Lower leg skin (tissue), 4 donors: ENCODE data around the gene PPP1R17. TPM values are rescaled to one million over a fixed set of nuclear protein-coding genes. Genes with fewer than 3 reads are reported as not detected.

Source experiments
- DNase-seq, 2 donors: peaks; one replicate each; pipeline ENCODE4 v3.0.0-alpha.2; 2019; ENCODE audit warnings: low spot score in 2 of 2
- H3K4me3 ChIP-seq: fragments of 200-600 bp; sonication (generic); 2 replicates; pipeline ENCODE4 v1.5.1; 2017; ENCODE audit warnings: mild to moderate bottlenecking, low read depth; ENCODE audit not compliant: poor library complexity, severe bottlenecking
- POLR2A ChIP-seq, 2 donors: fragments of 450-650 bp; IDR thresholded peaks; one replicate each; pipeline ENCODE4 v1.6.1; 2016 to 2017; ENCODE audit warnings: antibody characterized with exemption in 2 of 2, mild to moderate bottlenecking in 1 of 2, moderate library complexity in 1 of 2
- WGBS, 2 donors: methylation state at CpG; one replicate each; pipeline ENCODE4 v1.1.5; 2018; 5-methylcytosine and 5-hydroxymethylcytosine counted together
- intact Hi-C: fragments of 100-400 bp; cut with DNase I; formaldehyde crosslinking; loops from one replicate; pipeline ENCODE4 v1.15.0; 2023; ENCODE audit warnings: low total_unique reads
- total RNA-seq, 4 donors: library from RNA; depleted of rRNA; stranded (reverse); fragments of >200 nt; gene quantifications; one replicate each; pipeline ENCODE4 v1.1.0, GENCODE V29; 2016
- TF ChIP-seq, protein P1 (sequence below), 3 donors: fragments of 450-650 bp; IDR thresholded peaks; one replicate each; pipeline ENCODE4 v1.5.1; 2016; ENCODE audit warnings: antibody characterized with exemption in 3 of 3, mild to moderate bottlenecking in 3 of 3, moderate library complexity in 2 of 3

The PPP1R17 gene
- total RNA-seq = not detected

DNA sequence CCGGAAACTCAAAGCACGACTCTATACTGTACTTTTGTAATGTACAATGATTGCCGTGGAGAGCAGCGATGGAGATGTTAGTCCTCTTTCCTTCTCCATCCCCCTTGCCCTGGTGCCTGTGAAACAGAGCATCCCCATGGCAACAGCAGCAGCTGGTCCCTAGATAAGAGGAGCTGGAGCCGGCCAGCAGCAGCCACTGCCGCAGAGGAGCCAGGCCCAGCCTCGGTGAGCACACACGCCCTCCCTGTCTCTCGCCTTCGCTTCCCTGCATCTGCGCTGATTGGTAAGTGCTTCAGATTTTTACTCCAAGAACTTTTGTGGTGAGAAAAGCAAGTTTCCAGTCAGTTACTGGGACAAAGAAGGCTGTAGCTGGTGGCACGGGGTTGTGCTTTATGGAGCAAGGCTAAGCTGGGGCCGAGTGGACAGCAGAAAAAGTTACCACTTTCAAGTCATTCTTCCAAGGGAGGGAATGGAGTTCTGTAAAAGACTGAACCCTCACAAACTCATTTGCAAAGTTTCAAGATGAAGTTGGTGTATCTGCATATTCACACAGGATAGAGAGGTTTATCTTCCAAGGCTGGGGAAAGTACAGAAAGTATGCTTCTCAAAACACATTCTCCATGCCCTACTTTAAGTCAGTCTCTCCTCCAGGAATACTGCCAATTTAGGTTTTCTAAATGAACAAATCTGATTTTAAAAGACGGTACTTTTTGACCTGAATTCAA is at the start of gene PPP1R17:
TSS of gene PPP1R17 (plus strand) at position 192 of the 725 bp plus-strand sequence. CDS start 5,227 bp downstream, outside the sequence.
- WGBS, 2 donors = 54 to 64% methylated on average over 14 of the region's 14 CpGs

DNA sequence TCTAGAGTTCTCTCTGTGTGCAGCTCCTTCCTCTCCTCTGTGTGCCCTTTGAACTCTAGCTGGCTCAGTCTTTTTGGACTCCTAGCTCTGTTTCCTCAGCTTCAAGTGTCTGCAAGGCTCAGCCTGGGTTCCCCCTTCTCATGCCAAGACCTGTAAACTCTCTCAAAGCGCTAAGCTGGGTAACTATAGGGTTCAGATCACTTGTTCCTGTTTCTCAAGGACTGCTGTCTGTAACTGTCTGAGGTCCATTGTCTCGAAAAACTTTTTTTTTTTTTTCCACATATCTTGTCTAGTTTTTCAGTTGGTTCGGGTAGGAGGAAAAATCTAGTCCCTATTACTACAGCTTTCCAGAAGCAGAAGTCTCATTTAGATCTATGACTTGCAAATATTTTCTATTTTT is 46.6 kb upstream of the PPP1R17 start:
- no peak for TF ChIP-seq POLR2A (IDR thresholded peaks at IDR 0.05)
- TF ChIP-seq, protein P1, sequence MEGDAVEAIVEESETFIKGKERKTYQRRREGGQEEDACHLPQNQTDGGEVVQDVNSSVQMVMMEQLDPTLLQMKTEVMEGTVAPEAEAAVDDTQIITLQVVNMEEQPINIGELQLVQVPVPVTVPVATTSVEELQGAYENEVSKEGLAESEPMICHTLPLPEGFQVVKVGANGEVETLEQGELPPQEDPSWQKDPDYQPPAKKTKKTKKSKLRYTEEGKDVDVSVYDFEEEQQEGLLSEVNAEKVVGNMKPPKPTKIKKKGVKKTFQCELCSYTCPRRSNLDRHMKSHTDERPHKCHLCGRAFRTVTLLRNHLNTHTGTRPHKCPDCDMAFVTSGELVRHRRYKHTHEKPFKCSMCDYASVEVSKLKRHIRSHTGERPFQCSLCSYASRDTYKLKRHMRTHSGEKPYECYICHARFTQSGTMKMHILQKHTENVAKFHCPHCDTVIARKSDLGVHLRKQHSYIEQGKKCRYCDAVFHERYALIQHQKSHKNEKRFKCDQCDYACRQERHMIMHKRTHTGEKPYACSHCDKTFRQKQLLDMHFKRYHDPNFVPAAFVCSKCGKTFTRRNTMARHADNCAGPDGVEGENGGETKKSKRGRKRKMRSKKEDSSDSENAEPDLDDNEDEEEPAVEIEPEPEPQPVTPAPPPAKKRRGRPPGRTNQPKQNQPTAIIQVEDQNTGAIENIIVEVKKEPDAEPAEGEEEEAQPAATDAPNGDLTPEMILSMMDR (IDR thresholded peaks at IDR 0.05) = no peak
- no peak overlapping the region for H3K4me3 ChIP-seq
- WGBS, 2 donors = 70 to 78% methylated on average over 3 of the region's 3 CpGs
- intact Hi-C loops = no loop called here
- no peak for DNase-seq

More for the DNA sequence above, at the start of gene PPP1R17:
- DNase-seq = no peak
- intact Hi-C loops = no loop called here
- H3K4me3 ChIP-seq = no peak within 1 kb of the TSS
- TF ChIP-seq POLR2A (IDR thresholded peaks at IDR 0.05) = no peak
- TF ChIP-seq, protein P1 (IDR thresholded peaks at IDR 0.05) = no peak

DNA sequence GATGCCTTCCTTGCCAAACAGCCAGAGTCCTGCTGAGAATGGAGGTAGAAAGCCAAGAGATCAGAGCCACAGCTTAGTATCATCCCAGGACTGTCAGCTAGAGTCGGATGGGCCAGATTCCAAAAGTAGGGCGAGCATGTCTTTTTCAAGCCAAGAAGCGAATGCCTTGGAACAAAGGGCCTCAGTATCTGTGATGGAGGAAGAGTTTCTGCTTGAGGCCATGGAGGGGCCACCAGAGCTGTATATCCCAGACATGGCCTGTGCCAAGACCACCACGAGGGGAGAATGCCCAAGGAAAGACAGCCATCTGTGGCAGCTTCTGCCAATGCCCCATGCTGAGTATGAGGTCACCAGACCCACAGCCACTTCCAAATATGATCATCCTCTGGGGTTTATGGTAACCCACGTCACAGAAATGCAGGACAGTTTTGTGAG is 44.3 kb upstream of the PPP1R17 start:
- intact Hi-C loops = no loop called here
- no peak for TF ChIP-seq POLR2A (IDR thresholded peaks at IDR 0.05)
- TF ChIP-seq, protein P1 (IDR thresholded peaks at IDR 0.05) = no peak
- no peak for DNase-seq
- H3K4me3 ChIP-seq = no peak overlapping the region
- WGBS, 2 donors = 25 to 35% methylated on average over 5 of the region's 5 CpGs

DNA sequence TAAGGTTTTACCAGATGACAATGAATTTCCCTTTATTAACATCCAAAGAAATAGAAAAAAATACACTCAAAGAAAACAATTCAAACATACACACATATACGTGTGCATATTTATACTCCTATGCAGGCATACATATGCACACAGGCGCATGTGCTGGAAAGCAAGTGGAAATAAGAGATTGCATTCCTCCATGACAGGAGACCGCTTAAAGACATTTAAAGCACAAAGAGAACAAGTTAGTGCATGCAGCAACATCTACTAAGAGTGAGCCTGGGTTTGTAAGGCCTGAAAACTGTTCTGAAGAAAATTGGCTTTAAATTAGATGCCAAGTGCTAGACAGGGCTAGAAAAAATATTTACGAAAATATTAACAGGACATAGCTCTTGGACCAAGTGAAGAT is 40.1 kb upstream of the PPP1R17 start:
- TF ChIP-seq, protein P1 (IDR thresholded peaks at IDR 0.05) = no peak
- no peak for TF ChIP-seq POLR2A (IDR thresholded peaks at IDR 0.05)
- intact Hi-C loops = no loop called here
- no peak overlapping the region for H3K4me3 ChIP-seq
- DNase-seq = no peak
- WGBS, 2 donors = 57% methylated on average over 4 of the region's 4 CpGs

DNA sequence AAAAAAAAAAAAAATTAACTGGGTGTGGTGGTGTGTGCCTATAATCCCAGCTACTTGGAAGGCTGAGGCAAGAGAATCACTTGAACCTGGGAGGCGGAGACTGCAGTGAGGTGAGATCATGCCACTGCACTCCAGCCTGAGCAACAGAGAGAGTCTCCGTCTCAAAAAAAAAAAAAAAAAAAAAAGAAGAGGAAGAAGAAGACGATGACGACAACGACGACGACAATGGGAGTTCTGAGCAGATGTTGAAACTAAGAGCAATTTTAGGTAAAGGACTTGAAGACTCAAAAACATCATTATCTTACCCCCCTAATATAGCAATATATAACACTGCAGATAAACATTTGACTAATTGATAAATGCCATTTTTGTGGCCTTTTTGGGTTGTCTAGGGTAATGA is 39.5 kb upstream of the PPP1R17 start:
- H3K4me3 ChIP-seq = no peak overlapping the region
- TF ChIP-seq POLR2A (IDR thresholded peaks at IDR 0.05) = no peak
- TF ChIP-seq, protein P1 (IDR thresholded peaks at IDR 0.05) = no peak
- 69 to 79% methylated on average over 7 of the region's 7 CpGs for WGBS, 2 donors
- intact Hi-C loops = no loop called here
- no peak for DNase-seq

DNA sequence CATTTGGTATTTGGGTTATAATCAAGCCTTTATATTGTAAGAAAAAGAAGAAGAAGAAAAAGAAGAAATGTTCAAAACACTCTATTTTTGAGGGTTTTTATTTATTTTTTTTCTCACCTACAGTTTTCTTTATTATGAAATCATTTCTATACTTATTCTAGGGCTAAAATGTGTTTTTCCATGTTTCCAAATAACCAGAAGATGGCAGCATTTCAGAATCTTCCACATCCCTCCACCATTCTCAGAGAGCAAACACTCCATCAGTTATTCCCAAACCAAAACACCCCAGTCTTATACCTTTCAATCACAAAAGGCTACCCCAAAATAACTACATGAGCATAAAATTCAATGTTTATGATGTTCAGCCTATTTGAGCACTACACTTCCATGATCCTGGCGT is 38.7 kb upstream of the PPP1R17 start:
- no peak for TF ChIP-seq POLR2A (IDR thresholded peaks at IDR 0.05)
- TF ChIP-seq, protein P1 (IDR thresholded peaks at IDR 0.05) = no peak
- DNase-seq = no peak
- intact Hi-C loops = no loop called here
- WGBS, 2 donors = 91 to 96% methylated on average over 1 of the region's 1 CpG
- no peak overlapping the region for H3K4me3 ChIP-seq
